Measurements from ENCODE around the gene ACTG2. TPM values are rescaled to one million over a fixed set of nuclear protein-coding genes. Genes with fewer than 3 reads are reported as not detected.
"Not testable (repeated sequence)": the region's sequence is repeated elsewhere in the genome, so short reads cannot be mapped to it uniquely, and the experiment has no call there.

Gene ACTG2
- polyA plus RNA-seq, 6 donors from 2014 or later: not detected

- H3K27ac Mint-ChIP-seq: peak overlapping the region in 4 of 6 donors; percentile 6 to 95 (median 66)
- peaks cover 4 to 24% (median 12%) of the 10 kb centered on the region in 3 donors for H3K27me3 Mint-ChIP-seq
- peak overlapping the region in 1 of 8 donors; percentile 6 for H3K4me3 Mint-ChIP-seq
- H3K9me3 Mint-ChIP-seq: no peaks in the 10 kb centered on the region
- peak in 1 of 2 donors; percentile 54 for ATAC-seq (ENCODE audit: low read depth in 2 of 2)
- no peaks in the 10 kb centered on the region for H3K36me3 Mint-ChIP-seq
- peaks cover 4 to 12% (median 6%) of the 10 kb centered on the region in 3 donors for H3K4me1 Mint-ChIP-seq
- no peak for DNase-seq
Observed at GRCh38 chr2:73896362-73897239, 3.8 kb downstream of the ACTG2 start.

DNA sequence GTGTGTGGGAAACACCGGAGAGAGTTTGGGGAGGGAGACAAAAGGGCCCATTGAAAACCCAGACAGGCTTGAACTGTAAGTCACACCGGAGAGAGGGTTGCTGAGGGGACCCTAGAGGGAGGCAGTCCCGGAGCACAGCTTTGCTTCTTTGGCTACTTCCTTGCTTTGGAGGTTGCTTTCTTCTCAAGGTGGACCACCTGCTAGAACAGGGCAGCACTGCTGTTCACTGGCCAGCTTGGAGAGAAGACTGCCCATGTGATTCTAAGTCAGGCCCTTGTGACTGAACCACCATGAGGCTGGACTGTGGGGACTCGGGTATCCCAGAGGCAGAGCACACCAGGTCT is 4.4 kb downstream of the ACTG2 start:
- Mint-ChIP-seq H3K4me3 (no peak overlapping the region), H3K27ac (no peak overlapping the region), H3K4me1 (peaks cover 4 to 12% (median 6%) of the 10 kb centered on the region in 3 donors), H3K27me3 (peaks cover 7 to 29% (median 13%) of the 10 kb centered on the region in 3 donors), H3K36me3 (no peaks in the 10 kb centered on the region), H3K9me3 (no peaks in the 10 kb centered on the region)
- no peak for ATAC-seq (ENCODE audit: low read depth in 2 of 2)
- no peak for DNase-seq

DNA sequence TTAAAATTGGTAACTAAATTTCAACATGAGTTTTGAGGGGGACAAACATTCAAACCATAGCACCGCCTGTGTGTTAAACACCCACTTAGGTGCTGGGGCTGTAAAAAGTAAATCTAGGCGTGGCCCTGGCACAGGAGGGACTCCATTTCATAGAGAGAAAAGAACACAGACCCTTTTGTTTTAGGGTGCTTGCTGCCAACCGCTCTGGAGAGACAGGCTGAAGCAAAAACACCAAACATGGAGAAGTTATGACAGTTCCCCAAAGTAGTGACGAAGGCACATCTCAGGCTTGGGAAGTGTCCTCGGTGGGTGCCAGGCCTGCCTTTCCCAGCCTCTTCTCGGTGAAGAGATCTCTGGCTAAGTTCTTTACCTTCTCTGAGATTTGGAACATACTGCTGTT is 5.1 kb downstream of the ACTG2 start:
- Mint-ChIP-seq H3K4me3 (no peak overlapping the region), H3K9me3 (no peaks in the 10 kb centered on the region), H3K4me1 (peaks cover 4 to 12% (median 6%) of the 10 kb centered on the region in 3 donors), H3K27ac (no peak overlapping the region), H3K36me3 (no peaks in the 10 kb centered on the region), H3K27me3 (peaks cover 14 to 36% (median 20%) of the 10 kb centered on the region in 3 donors)
- DNase-seq (no peak), ATAC-seq (ENCODE audit: low read depth in 2 of 2) (no peak)

DNA sequence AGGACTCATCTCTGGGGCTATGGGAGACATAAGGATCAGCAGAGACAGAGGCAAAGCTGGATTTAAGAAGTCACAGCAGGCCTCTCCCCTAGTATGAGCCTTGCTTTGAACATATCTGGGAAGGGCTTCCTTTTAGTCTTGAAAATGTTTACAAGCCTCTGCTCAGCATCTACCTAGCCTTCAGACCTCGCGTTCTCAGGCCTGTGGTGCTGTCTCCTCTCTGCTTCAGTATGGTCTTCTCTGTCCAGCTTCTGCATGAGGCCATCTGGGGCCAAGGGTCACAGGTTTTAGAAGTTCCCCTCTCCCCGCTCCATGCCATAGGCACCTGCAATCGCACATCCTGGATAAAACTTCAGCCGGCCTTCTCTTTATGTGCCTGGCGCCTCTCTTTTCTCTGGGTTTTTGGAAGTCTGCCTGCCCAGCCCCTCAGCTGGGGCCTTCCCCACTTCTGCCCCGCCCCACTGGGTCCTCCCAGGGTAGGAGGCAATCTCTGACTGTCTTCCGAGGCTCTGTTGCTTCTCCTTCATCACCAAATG is 7.1 kb downstream of the ACTG2 start:
- DNase-seq (no peak), ATAC-seq (ENCODE audit: low read depth in 2 of 2) (no peak)
- H3K4me1 Mint-ChIP-seq: peaks cover 4 to 12% (median 6%) of the 10 kb centered on the region in 3 donors
- no peaks in the 10 kb centered on the region for H3K36me3 Mint-ChIP-seq
- H3K9me3 Mint-ChIP-seq: no peaks in the 10 kb centered on the region
- no peak overlapping the region for H3K4me3 Mint-ChIP-seq
- peaks cover 18 to 35% (median 20%) of the 10 kb centered on the region in 3 donors for H3K27me3 Mint-ChIP-seq
- H3K27ac Mint-ChIP-seq: no peak overlapping the region

DNA sequence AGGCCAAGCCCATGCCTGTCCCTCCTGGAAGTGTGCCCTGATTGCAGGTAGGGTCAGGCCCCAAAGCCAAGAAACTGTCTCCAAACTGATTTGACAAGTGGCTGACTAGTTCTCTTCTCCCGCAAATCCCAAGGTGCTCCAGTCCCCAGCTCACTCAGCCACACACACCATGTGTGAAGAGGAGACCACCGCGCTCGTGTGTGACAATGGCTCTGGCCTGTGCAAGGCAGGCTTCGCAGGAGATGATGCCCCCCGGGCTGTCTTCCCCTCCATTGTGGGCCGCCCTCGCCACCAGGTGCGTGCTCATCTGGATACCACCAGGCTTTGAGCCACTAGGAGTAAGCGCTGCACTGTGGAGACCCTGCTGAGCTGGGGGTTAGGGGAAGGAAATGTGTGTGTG is 8.3 kb downstream of the ACTG2 start:
- H3K4me1 Mint-ChIP-seq: peaks cover 4 to 10% (median 5%) of the 10 kb centered on the region in 3 donors
- no peak for ATAC-seq (ENCODE audit: low read depth in 2 of 2)
- peak overlapping the region in 1 of 6 donors; percentile 30 for H3K27ac Mint-ChIP-seq
- H3K4me3 Mint-ChIP-seq: no peak overlapping the region
- DNase-seq: no peak
- peaks cover 18 to 35% (median 20%) of the 10 kb centered on the region in 3 donors for H3K27me3 Mint-ChIP-seq
- H3K36me3 Mint-ChIP-seq: no peaks in the 10 kb centered on the region
- H3K9me3 Mint-ChIP-seq: no peaks in the 10 kb centered on the region

- no peaks in the 10 kb centered on the region for H3K9me3 Mint-ChIP-seq
- DNase-seq: no peak
- H3K27ac Mint-ChIP-seq: no peak overlapping the region
- no peaks in the 10 kb centered on the region for H3K36me3 Mint-ChIP-seq
- ATAC-seq (ENCODE audit: low read depth in 2 of 2): no peak
- H3K27me3 Mint-ChIP-seq: peaks cover 18 to 35% (median 20%) of the 10 kb centered on the region in 3 donors
- H3K4me1 Mint-ChIP-seq: peaks cover 0 to 2% (median 0%) of the 10 kb centered on the region in 3 donors
- no peak overlapping the region for H3K4me3 Mint-ChIP-seq
Observed at GRCh38 chr2:73902284-73902683, 9.5 kb downstream of the ACTG2 start.

GRCh38 chr2:73903313-73903712 is 10.5 kb downstream of the ACTG2 start:
- H3K4me3 Mint-ChIP-seq: no peak overlapping the region
- H3K4me1 Mint-ChIP-seq: peaks cover 0 to 5% (median 4%) of the 10 kb centered on the region in 3 donors
- no peak for DNase-seq
- H3K9me3 Mint-ChIP-seq: no peaks in the 10 kb centered on the region
- H3K36me3 Mint-ChIP-seq: no peaks in the 10 kb centered on the region
- H3K27ac Mint-ChIP-seq: no peak overlapping the region
- no peak for ATAC-seq (ENCODE audit: low read depth in 2 of 2)
- H3K27me3 Mint-ChIP-seq: peaks cover 15 to 35% (median 20%) of the 10 kb centered on the region in 3 donors

DNA sequence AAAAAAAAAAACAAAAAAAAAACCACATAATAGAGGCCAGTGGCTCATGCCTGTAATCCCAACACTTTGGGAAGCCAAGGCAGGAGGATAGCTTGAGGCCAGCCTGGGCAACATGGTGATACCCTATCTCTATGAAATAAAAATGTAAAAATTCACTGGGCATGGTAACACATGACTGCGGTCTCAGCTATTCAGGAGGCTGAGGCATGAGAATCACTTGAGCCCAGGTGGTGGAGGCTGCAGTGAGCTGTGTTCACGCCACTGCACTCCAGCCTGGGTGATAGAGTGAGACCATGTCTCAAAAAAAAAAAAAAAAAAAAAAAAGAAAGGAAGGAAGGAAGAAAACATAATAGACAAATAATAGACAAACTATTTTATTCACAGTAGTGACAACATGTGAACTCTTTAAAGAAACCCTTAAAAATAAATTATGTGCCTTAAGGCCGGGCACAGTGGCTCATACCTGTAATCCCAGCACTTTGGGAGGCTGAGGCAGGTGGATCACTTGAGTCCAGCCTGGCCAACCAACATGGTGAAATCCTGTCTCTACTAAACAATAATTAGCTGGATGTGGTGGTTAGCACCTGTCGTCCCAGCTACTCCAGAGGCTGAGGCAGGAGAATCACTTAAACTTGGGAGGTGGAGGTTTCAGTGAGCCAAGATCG is 11.3 kb downstream of the ACTG2 start:
- peaks cover 15 to 35% (median 20%) of the 10 kb centered on the region in 3 donors for H3K27me3 Mint-ChIP-seq
- not testable (repeated sequence) for H3K36me3 Mint-ChIP-seq; H3K4me3 Mint-ChIP-seq; H3K9me3 Mint-ChIP-seq; H3K27ac Mint-ChIP-seq; DNase-seq; ATAC-seq (ENCODE audit: low read depth in 2 of 2); H3K4me1 Mint-ChIP-seq

DNA sequence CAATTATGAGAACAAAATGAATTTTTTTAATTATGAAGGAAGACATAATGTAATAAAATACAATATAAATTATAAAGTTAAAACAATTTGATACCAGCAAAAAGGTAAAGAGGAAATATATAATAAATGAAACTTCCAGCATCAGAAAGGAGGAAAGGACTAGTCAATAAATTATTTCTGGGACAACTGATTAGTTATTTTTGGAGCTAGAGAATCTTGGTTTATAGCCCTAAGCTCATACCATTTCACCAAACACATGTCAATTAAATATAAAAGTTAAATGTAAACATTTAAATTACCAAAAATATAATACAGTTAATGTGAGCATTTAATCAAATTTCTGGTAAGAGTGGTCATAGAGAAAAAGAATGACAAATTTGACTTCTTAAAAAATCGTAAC is 12.1 kb downstream of the ACTG2 start:
- H3K36me3 Mint-ChIP-seq: no peaks in the 10 kb centered on the region
- no peak for ATAC-seq (ENCODE audit: low read depth in 2 of 2)
- H3K27me3 Mint-ChIP-seq: peaks cover 15 to 32% (median 20%) of the 10 kb centered on the region in 3 donors
- H3K9me3 Mint-ChIP-seq: no peaks in the 10 kb centered on the region
- H3K4me1 Mint-ChIP-seq: peaks cover 0 to 5% (median 4%) of the 10 kb centered on the region in 3 donors
- H3K27ac Mint-ChIP-seq: no peak overlapping the region
- no peak for DNase-seq
- H3K4me3 Mint-ChIP-seq: no peak overlapping the region

- H3K27me3 Mint-ChIP-seq: peaks cover 8 to 14% (median 13%) of the 10 kb centered on the region in 3 donors
- no peak overlapping the region for H3K4me3 Mint-ChIP-seq
- H3K4me1 Mint-ChIP-seq: peaks cover 0 to 5% (median 4%) of the 10 kb centered on the region in 3 donors
- no peaks in the 10 kb centered on the region for H3K9me3 Mint-ChIP-seq
- peak overlapping the region in 3 of 6 donors; percentile 18 to 85 (median 39) for H3K27ac Mint-ChIP-seq
- ATAC-seq (ENCODE audit: low read depth in 2 of 2) (no peak), DNase-seq (no peak)
- no peaks in the 10 kb centered on the region for H3K36me3 Mint-ChIP-seq
Observed at GRCh38 chr2:73906847-73907505, 14.2 kb downstream of the ACTG2 start.

DNA sequence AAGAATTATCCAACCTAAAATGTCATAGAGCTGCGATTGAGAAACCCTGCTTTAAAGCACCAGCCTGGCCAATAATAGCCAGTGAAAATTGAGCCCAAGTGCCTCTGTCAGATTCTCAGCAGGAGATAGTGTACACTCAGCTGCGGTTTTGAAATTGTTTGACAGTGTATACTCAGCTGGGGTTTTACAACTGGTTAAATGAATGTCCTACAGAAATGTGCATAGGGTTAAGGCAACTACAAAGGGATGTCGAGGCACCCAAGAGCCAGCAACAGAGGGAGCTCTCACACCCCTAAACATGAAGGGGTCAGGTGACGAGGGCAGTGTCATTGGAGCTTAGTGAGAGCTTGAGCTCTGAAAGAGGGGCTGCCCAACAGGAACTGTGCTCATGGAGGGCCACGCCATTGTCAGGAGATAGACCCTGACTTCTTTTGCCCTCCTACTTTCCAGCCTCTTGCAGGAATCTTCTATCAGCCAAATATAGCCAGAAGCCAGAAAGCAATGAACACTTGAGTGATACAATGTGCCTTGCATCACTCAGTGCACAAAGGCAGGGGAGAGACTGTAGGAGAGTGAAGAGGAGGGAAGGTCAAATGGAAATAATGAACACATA is 15.1 kb downstream of the ACTG2 start:
- Mint-ChIP-seq H3K4me3 (no peak overlapping the region), H3K27me3 (peaks cover under 1 to 4% (median 3%) of the 10 kb centered on the region in 3 donors), H3K36me3 (no peaks in the 10 kb centered on the region), H3K27ac (no peak overlapping the region), H3K4me1 (peaks cover 0 to 5% (median 4%) of the 10 kb centered on the region in 3 donors), H3K9me3 (no peaks in the 10 kb centered on the region)
- peak; percentile 44 for DNase-seq
- peak; percentile 87 to 94 for ATAC-seq (ENCODE audit: low read depth in 2 of 2)

DNA sequence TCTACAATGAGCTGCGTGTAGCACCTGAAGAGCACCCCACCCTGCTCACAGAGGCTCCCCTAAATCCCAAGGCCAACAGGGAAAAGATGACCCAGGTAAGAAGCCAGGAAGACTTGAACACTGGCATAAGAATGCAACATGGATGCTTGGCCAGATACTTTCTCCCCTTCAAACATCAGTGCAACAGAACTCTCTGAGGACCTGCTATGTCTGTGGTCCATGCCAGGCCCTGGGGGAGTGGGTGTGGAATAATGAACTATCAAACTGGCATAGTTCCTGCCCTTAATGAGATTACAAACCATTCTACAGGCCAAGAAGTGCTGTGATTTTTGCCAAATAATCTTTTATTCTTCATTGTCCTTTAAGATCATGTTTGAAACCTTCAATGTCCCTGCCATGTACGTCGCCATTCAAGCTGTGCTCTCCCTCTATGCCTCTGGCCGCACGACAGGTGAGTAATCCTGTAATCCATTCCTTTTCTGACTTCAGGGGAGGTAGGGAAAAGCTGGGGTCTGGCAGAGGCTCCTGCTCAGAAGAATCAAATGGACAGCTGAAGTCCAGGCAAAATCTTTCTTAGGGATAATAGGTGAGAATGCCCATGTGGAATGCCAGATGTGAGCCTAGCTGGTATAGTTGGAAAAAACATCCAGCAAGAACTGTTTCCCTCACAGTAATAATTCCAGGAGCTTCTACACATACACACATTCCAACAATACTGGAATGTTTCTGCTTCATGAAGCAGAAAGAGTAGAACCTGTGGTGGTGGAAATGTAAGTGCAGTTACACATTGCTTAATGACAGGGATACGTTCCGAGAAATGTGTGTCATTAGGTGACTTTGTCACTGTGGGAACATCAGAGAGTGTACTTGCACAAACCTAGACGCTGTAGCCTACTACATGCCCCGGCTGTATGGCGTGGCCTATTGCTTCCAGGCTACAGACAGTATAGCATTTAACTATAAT is 16.2 kb downstream of the ACTG2 start:
- no peak for ATAC-seq (ENCODE audit: low read depth in 2 of 2)

More for the DNA sequence above, 16.2 kb downstream of the ACTG2 start:
- no peak for DNase-seq
- H3K27me3 Mint-ChIP-seq: no peaks in the 10 kb centered on the region
- H3K27ac Mint-ChIP-seq: peak overlapping the region in 2 of 6 donors; percentile 34 to 81
- H3K4me1 Mint-ChIP-seq: peaks cover 0 to 5% (median 4%) of the 10 kb centered on the region in 3 donors
- H3K36me3 Mint-ChIP-seq: no peaks in the 10 kb centered on the region
- no peaks in the 10 kb centered on the region for H3K9me3 Mint-ChIP-seq
- no peak overlapping the region for H3K4me3 Mint-ChIP-seq

All from naive B cell (primary cell).